Measurements from ENCODE around the gene ASPHD2. TPM values are rescaled to one million over a fixed set of nuclear protein-coding genes. Genes with fewer than 3 reads are reported as not detected.

Gene ASPHD2
- total RNA-seq, 1 experiment from 2014 or later = 7.1 TPM

- Histone ChIP-seq H3K18ac (ENCODE audit: insufficient read length, low read depth, low read length) (no peak overlapping the region), H4K8ac (replicated peaks; ENCODE audit: insufficient read length, low read depth, low read length) (no peak overlapping the region), H2BK15ac (ENCODE audit: low read depth, low read length) (no peak overlapping the region), H3K9ac (ENCODE audit: extremely low read depth, insufficient read length, low read length) (no peak overlapping the region), H3K4ac (ENCODE audit: low read depth, low read length) (no peak overlapping the region), H3T11ph (ENCODE audit: low read length) (no peak overlapping the region), H2BK120ac (ENCODE audit: low read depth, low read length, poor library complexity, severe bottlenecking) (no peak overlapping the region), H4K20me1 (ENCODE audit: control insufficient read depth, insufficient read depth, insufficient read length) (no peaks in the 10 kb centered on the region), H3K4me2 (ENCODE audit: insufficient read depth, insufficient read length, low read length) (no peak overlapping the region), H3K4me1 (ENCODE audit: insufficient read depth, low read length) (peaks cover 5% of the 10 kb centered on the region; the same call in 1 of the 2 replicates), H3K79me1 (ENCODE audit: insufficient read depth, low read depth, low read length, poor library complexity, severe bottlenecking) (no peaks in the 10 kb centered on the region), H3K27me3 (ENCODE audit: insufficient read depth, low read length) (no peaks in the 10 kb centered on the region), H2BK5ac (ENCODE audit: insufficient read length, low read length) (no peak overlapping the region), H4K91ac (ENCODE audit: insufficient read length, low read depth, low read length) (no peak overlapping the region), H2AFZ (ENCODE audit: low read length) (no peak overlapping the region), H3K23me2 (ENCODE audit: insufficient read length, low read depth, low read length, poor library complexity, severe bottlenecking) (no peaks in the 10 kb centered on the region), H3K27ac (ENCODE audit: insufficient read length, low read depth, low read length) (no peak overlapping the region), H2BK12ac (ENCODE audit: insufficient read length, low read depth, low read length) (no peak overlapping the region), H2BK20ac (ENCODE audit: low read depth, low read length, poor library complexity, severe bottlenecking) (no peak overlapping the region), H3K14ac (ENCODE audit: insufficient read depth, low read length) (no peak overlapping the region), H2AK5ac (ENCODE audit: insufficient read length, low read length) (no peak overlapping the region), H3K56ac (ENCODE audit: insufficient read length, low read depth, low read length) (no peak overlapping the region), H3K79me2 (ENCODE audit: insufficient read depth, low read length) (no peaks in the 10 kb centered on the region), H3K23ac (ENCODE audit: insufficient read length, low read depth, low read length) (no peak overlapping the region), H3K9me3 (ENCODE audit: control insufficient read depth, low read depth, low read length) (no peaks in the 10 kb centered on the region), H4K5ac (ENCODE audit: insufficient read length, low read depth, low read length) (no peak overlapping the region)
- Mint-ChIP-seq H3K9me3 (no peaks in the 10 kb centered on the region), H3K27ac (no peak overlapping the region), H3K36me3 (ENCODE audit: insufficient read depth in 1 of 3, low read depth in 3 of 3) (no peaks in the 10 kb centered on the region), H3K4me3 (no peak overlapping the region), H3K27me3 (ENCODE audit: low read depth) (peaks cover 5% of the 10 kb centered on the region), H3K4me1 (peaks cover 7 to 14% of the 10 kb centered on the region in 2 experiments)
- DNase-seq = no peak
- WGBS (ENCODE audit: extremely low coverage, insufficient read length, low lambda C conversion rate) = no CpG with 5 or more reads among the region's 6 CpGs
- no peak for TF ChIP-seq CTCF (conservative IDR thresholded peaks at IDR 0.05)
These were observed 24.1 kb upstream of the ASPHD2 start for GRCh38 chr22:26404851-26405421.
